Trophoblast cell (in vitro differentiated cells and primary cell): ENCODE measurements around the gene SEMA3C.

Experiments used
- DNase-seq, 2 donors: peaks; one replicate each; pipeline ENCODE4 v3.0.0-alpha.2; 2016
- H2AFZ ChIP-seq: 2 replicates; pipeline ENCODE4 v1.6.1; 2013; ENCODE audit warnings: low read length, moderate library complexity, mild to moderate bottlenecking; ENCODE audit not compliant: insufficient read depth, poor library complexity
- H2AK5ac ChIP-seq: 2 replicates; pipeline ENCODE4 v1.6.1; 2013; ENCODE audit warnings: mild to moderate bottlenecking, low read length
- H2BK120ac ChIP-seq: 2 replicates; pipeline ENCODE4 v1.6.1; 2013; ENCODE audit warnings: low read length, mild to moderate bottlenecking, moderate library complexity; ENCODE audit not compliant: insufficient read depth, poor library complexity
- H2BK12ac ChIP-seq: 2 replicates; pipeline ENCODE4 v1.6.1; 2013; ENCODE audit warnings: mild to moderate bottlenecking, low read length, moderate library complexity
- H2BK5ac ChIP-seq: 2 replicates; pipeline ENCODE4 v1.6.1; 2013; ENCODE audit warnings: low read length, low read depth, moderate library complexity, mild to moderate bottlenecking; ENCODE audit not compliant: poor library complexity
- H3K14ac ChIP-seq: 2 replicates; pipeline ENCODE4 v1.6.1; 2013; ENCODE audit warnings: mild to moderate bottlenecking, low read length
- H3K18ac ChIP-seq: 2 replicates; pipeline ENCODE4 v1.6.1; 2013; ENCODE audit warnings: mild to moderate bottlenecking, low read length
- H3K23ac ChIP-seq: 2 replicates; pipeline ENCODE4 v1.6.1; 2013; ENCODE audit warnings: low read length
- H3K27ac ChIP-seq: 2 replicates; pipeline ENCODE4 v1.5.1; 2013; ENCODE audit warnings: low read depth, mild to moderate bottlenecking, inconsistent platforms, low read length, moderate library complexity
- H3K27me3 ChIP-seq: 2 replicates; pipeline ENCODE4 v1.6.1; 2013; ENCODE audit warnings: inconsistent platforms, mild to moderate bottlenecking, low read length, moderate library complexity; ENCODE audit not compliant: insufficient read depth
- H3K36me3 ChIP-seq, 2 experiments: 1 replicate in 1 of 2; 2 replicates in 1 of 2; pipeline ENCODE4 v1.6.1; 2013; ENCODE audit warnings: low read length in 2 of 2, mild to moderate bottlenecking in 2 of 2, moderate library complexity in 1 of 2; ENCODE audit not compliant: insufficient read depth in 2 of 2, control insufficient read depth in 1 of 2
- H3K4ac ChIP-seq: 2 replicates; pipeline ENCODE4 v1.6.1; 2013; ENCODE audit warnings: low read depth, mild to moderate bottlenecking, low read length, moderate library complexity
- H3K4me1 ChIP-seq, 2 experiments: 1 replicate in 1 of 2; 2 replicates in 1 of 2; pipeline ENCODE4 v1.6.1; 2013; ENCODE audit warnings: low read length in 2 of 2, mild to moderate bottlenecking in 2 of 2, moderate library complexity in 1 of 2; ENCODE audit not compliant: insufficient read depth in 2 of 2, control insufficient read depth in 1 of 2
- H3K4me2 ChIP-seq: 2 replicates; pipeline ENCODE4 v1.6.1; 2013; ENCODE audit warnings: inconsistent platforms, mild to moderate bottlenecking, low read length, moderate library complexity
- H3K4me3 ChIP-seq: 2 replicates; pipeline ENCODE4 v1.5.1; 2013; ENCODE audit warnings: mild to moderate bottlenecking, low read depth, low read length, inconsistent platforms
- H3K79me1 ChIP-seq: one replicate; pipeline ENCODE4 v1.6.1; 2013; ENCODE audit warnings: low read length
- H3K79me2 ChIP-seq: 2 replicates; pipeline ENCODE4 v1.6.1; 2013; ENCODE audit warnings: low read length, mild to moderate bottlenecking; ENCODE audit not compliant: control insufficient read depth, insufficient read depth, poor library complexity
- H3K9ac ChIP-seq: 2 replicates; pipeline ENCODE4 v1.6.1; 2013; ENCODE audit warnings: mild to moderate bottlenecking, low read length
- H3K9me3 ChIP-seq: 2 replicates; pipeline ENCODE4 v1.6.1; 2013; ENCODE audit warnings: low read depth, mild to moderate bottlenecking, control low read depth, inconsistent platforms, low read length; ENCODE audit not compliant: insufficient read depth
- H4K12ac ChIP-seq: 2 replicates; pipeline ENCODE4 v1.6.1; 2013; ENCODE audit warnings: low read depth, mild to moderate bottlenecking, low read length, moderate library complexity
- H4K8ac ChIP-seq: 2 replicates; pipeline ENCODE4 v1.6.1; 2013; ENCODE audit warnings: low read depth, mild to moderate bottlenecking, low read length, moderate library complexity
- H4K91ac ChIP-seq: one replicate; pipeline ENCODE4 v1.6.1; 2013; ENCODE audit warnings: low read depth, mild to moderate bottlenecking, low read length, moderate library complexity
- WGBS: extraction: QIAGEN DNeasy Blood & Tissue Kit; methylation state at CpG from one replicate; pipeline ENCODE4 v1.1.7; 2013; ENCODE audit warnings: missing lambda C conversion rate; ENCODE audit not compliant: insufficient read length, insufficient coverage; ENCODE audit errors: extremely low coverage; 5-methylcytosine and 5-hydroxymethylcytosine counted together

Gene SEMA3C

GRCh38 chr7:80921130-80921529 lies 2.3 kb upstream of the SEMA3C start:
- Histone ChIP-seq H3K9me3 (no peaks in the 10 kb centered on the region), H3K4me1 (peaks cover 0 to 9% of the 10 kb centered on the region in 2 experiments), H3K18ac (no peak overlapping the region), H3K79me2 (no peaks in the 10 kb centered on the region), H4K91ac (peak overlapping the region; percentile 55), H3K23ac (no peak overlapping the region), H3K27ac (no peak overlapping the region), H2BK12ac (peak overlapping the region; percentile 40), H3K79me1 (peaks cover 6% of the 10 kb centered on the region), H2AFZ (no peak overlapping the region), H3K27me3 (no peaks in the 10 kb centered on the region), H4K8ac (peak overlapping the region; percentile 47), H3K9ac (no peak overlapping the region), H4K12ac (no peak overlapping the region), H2BK5ac (no peak overlapping the region), H3K14ac (no peak overlapping the region), H3K4ac (no peak overlapping the region), H2AK5ac (peak overlapping the region; percentile 69), H2BK120ac (peak overlapping the region; percentile 66), H3K4me2 (no peak overlapping the region), H3K4me3 (no peak overlapping the region), H3K36me3 (no peaks in the 10 kb centered on the region)
- no peak for DNase-seq
- WGBS = no CpG with 5 or more reads among the region's 3 CpGs

DNA sequence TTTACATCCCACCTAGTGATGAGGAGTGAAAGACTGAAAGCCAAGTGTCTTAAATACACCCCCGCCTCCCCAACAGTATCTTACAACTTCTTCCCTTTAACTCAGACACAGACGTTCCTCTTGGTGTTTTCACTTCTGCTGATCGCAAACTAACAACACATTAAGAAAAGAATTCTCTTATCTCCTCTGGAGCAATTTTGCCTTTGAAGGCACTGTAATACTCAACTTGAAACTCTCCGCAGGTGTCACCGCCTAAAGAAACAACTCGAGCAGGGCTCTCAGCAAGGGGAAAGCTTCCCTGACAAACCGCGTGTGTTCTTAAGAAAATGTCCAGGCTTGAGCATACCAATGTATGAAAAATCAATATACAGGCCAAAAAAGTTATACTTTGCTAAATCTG lies 452 bp downstream of the SEMA3C start:
- Histone ChIP-seq H2BK12ac (no peak overlapping the region), H3K27ac (peak overlapping the region; percentile 79), H4K91ac (no peak overlapping the region), H3K9ac (peak overlapping the region; percentile 70), H4K8ac (no peak overlapping the region), H2AFZ (peak overlapping the region; percentile 17), H2BK5ac (peak overlapping the region; percentile 42), H2AK5ac (no peak overlapping the region), H3K14ac (no peak overlapping the region), H2BK120ac (no peak overlapping the region), H3K27me3 (no peaks in the 10 kb centered on the region), H3K79me2 (no peaks in the 10 kb centered on the region), H3K4me2 (peak overlapping the region; percentile 65), H3K23ac (no peak overlapping the region), H4K12ac (no peak overlapping the region), H3K4me1 (peaks cover 0 to 9% of the 10 kb centered on the region in 2 experiments), H3K18ac (no peak overlapping the region), H3K36me3 (peaks cover 2 to 4% of the 10 kb centered on the region in 2 experiments), H3K79me1 (peaks cover 6% of the 10 kb centered on the region), H3K4me3 (peak overlapping the region; percentile 72), H3K4ac (no peak overlapping the region), H3K9me3 (no peaks in the 10 kb centered on the region)
- DNase-seq = peak in 1 of 2 donors; percentile 51
- no CpG with 5 or more reads among the region's 8 CpGs for WGBS

GRCh38 chr7:80916770-80917741 lies 1.8 kb downstream of the SEMA3C start:
- H4K8ac ChIP-seq = no peak overlapping the region
- no peak overlapping the region for H2AK5ac ChIP-seq
- H3K4me2 ChIP-seq = peak overlapping the region; percentile 60
- no peak overlapping the region for H3K4me3 ChIP-seq
- H2BK120ac ChIP-seq = no peak overlapping the region
- H4K12ac ChIP-seq = no peak overlapping the region
- H2AFZ ChIP-seq = no peak overlapping the region
- WGBS = no CpG with 5 or more reads among the region's 3 CpGs
- peak overlapping the region; percentile 91 for H3K4ac ChIP-seq
- H3K36me3 ChIP-seq = peaks cover 2 to 4% of the 10 kb centered on the region in 2 experiments
- H2BK12ac ChIP-seq = no peak overlapping the region
- no peak overlapping the region for H3K18ac ChIP-seq
- H3K79me1 ChIP-seq = peaks cover 6% of the 10 kb centered on the region
- no peak overlapping the region for H3K27ac ChIP-seq
- peak in 1 of 2 donors; percentile 29 for DNase-seq
- peak overlapping the region; percentile 21 for H3K23ac ChIP-seq
- H3K9ac ChIP-seq = peak overlapping the region; percentile 7
- H3K14ac ChIP-seq = no peak overlapping the region
- H3K79me2 ChIP-seq = no peaks in the 10 kb centered on the region
- H4K91ac ChIP-seq = no peak overlapping the region
- H3K4me1 ChIP-seq = peaks cover 0 to 9% of the 10 kb centered on the region in 2 experiments
- no peaks in the 10 kb centered on the region for H3K9me3 ChIP-seq
- no peaks in the 10 kb centered on the region for H3K27me3 ChIP-seq
- H2BK5ac ChIP-seq = no peak overlapping the region

GRCh38 chr7:80910228-80910627 lies 8.6 kb downstream of the SEMA3C start:
- no peaks in the 10 kb centered on the region for H3K79me2 ChIP-seq
- peaks cover 0 to 3% of the 10 kb centered on the region in 2 experiments for H3K36me3 ChIP-seq
- no peak overlapping the region for H2BK5ac ChIP-seq
- no peak overlapping the region for H3K14ac ChIP-seq
- H2BK12ac ChIP-seq = no peak overlapping the region
- no peak overlapping the region for H2AK5ac ChIP-seq
- H3K9ac ChIP-seq = no peak overlapping the region
- H3K27me3 ChIP-seq = no peaks in the 10 kb centered on the region
- H3K4me3 ChIP-seq = no peak overlapping the region
- H3K23ac ChIP-seq = no peak overlapping the region
- H4K8ac ChIP-seq = no peak overlapping the region
- no peaks in the 10 kb centered on the region for H3K79me1 ChIP-seq
- H4K91ac ChIP-seq = no peak overlapping the region
- no peaks in the 10 kb centered on the region for H3K9me3 ChIP-seq
- no peak overlapping the region for H3K27ac ChIP-seq
- H4K12ac ChIP-seq = no peak overlapping the region
- H3K4ac ChIP-seq = no peak overlapping the region
- no CpG with 5 or more reads among the region's 1 CpG for WGBS
- no peak overlapping the region for H3K18ac ChIP-seq
- H3K4me1 ChIP-seq = no peaks in the 10 kb centered on the region
- no peak overlapping the region for H3K4me2 ChIP-seq
- H2AFZ ChIP-seq = no peak overlapping the region
- no peak overlapping the region for H2BK120ac ChIP-seq
- DNase-seq = no peak
